Neural cell (in vitro differentiated cells): ENCODE data around the gene NYAP1. TPM values are rescaled to one million over a fixed set of nuclear protein-coding genes. Genes with fewer than 3 reads are reported as not detected.
"Not testable (repeated sequence)": the region's sequence is repeated elsewhere in the genome, so short reads cannot be mapped to it uniquely, and the experiment has no call there.

Source experiments
- H2AFZ ChIP-seq: fragments of 200-600, 300-800 bp; sonication (generic), shearing (Covaris generic); 2 replicates; pipeline ENCODE4 v1.6.0; 2014; ENCODE audit warnings: low read depth, mild to moderate bottlenecking, antibody characterized with exemption, low read length, moderate library complexity
- H3F3A ChIP-seq: fragments of 200-600 bp; shearing (Covaris generic); 2 replicates; pipeline ENCODE4 v1.6.1; 2016; ENCODE audit warnings: mild to moderate bottlenecking, moderate library complexity, mixed read lengths, antibody characterized with exemption, low read length; ENCODE audit not compliant: insufficient read depth, poor library complexity, severe bottlenecking
- H3K27ac ChIP-seq: fragments of 200-600, 300-800 bp; sonication (generic), shearing (Covaris generic); 2 replicates; pipeline ENCODE4 v1.5.1; 2014; ENCODE audit warnings: mild to moderate bottlenecking, low read length, moderate library complexity
- H3K27me3 ChIP-seq: fragments of 300-800, 200-600 bp; sonication (generic), shearing (Covaris generic); 2 replicates; pipeline ENCODE4 v1.6.0; 2014; ENCODE audit warnings: mild to moderate bottlenecking, low read depth, low read length, moderate library complexity; ENCODE audit not compliant: insufficient read depth
- H3K36me3 ChIP-seq: fragments of 300-800, 200-600 bp; sonication (generic), shearing (Covaris generic); 2 replicates; pipeline ENCODE4 v1.5.1; 2014; ENCODE audit warnings: mild to moderate bottlenecking, antibody characterized with exemption, low read length, moderate library complexity; ENCODE audit not compliant: insufficient read depth
- H3K4me2 ChIP-seq: fragments of 300-800, 200-600 bp; sonication (generic), shearing (Covaris generic); 2 replicates; pipeline ENCODE4 v1.6.0; 2014; ENCODE audit warnings: mild to moderate bottlenecking, low read length
- H3K4me3 ChIP-seq: fragments of 300-800, 200-600 bp; sonication (generic), shearing (Covaris generic); 2 replicates; pipeline ENCODE4 v1.5.1; 2014; ENCODE audit warnings: mild to moderate bottlenecking, low read length, moderate library complexity
- H3K79me2 ChIP-seq: fragments of 200-600 bp; shearing (Covaris generic); replicated peaks from 2 replicates; pipeline ENCODE4 v1.6.0; 2014; ENCODE audit warnings: mild to moderate bottlenecking, low read length, moderate library complexity; ENCODE audit not compliant: insufficient read depth
- H3K9ac ChIP-seq: fragments of 300-800, 200-600 bp; sonication (generic), shearing (Covaris generic); 2 replicates; pipeline ENCODE4 v1.6.1; 2016; ENCODE audit warnings: mild to moderate bottlenecking, low read length, mixed read lengths
- H3K9me2 ChIP-seq: fragments of 200-600 bp; shearing (Covaris generic); 2 replicates; pipeline ENCODE4 v1.6.1; 2016; ENCODE audit warnings: mild to moderate bottlenecking, low read length, mixed read lengths; ENCODE audit not compliant: insufficient read depth
- H3K9me3 ChIP-seq: fragments of 200-600, 300-800 bp; sonication (generic), shearing (Covaris generic); 2 replicates; pipeline ENCODE4 v1.6.1; 2016; ENCODE audit warnings: mild to moderate bottlenecking, mixed run types, low read length, moderate library complexity, mixed read lengths
- H4K20me1 ChIP-seq: fragments of 200-600 bp; shearing (Covaris generic); 2 replicates; pipeline ENCODE4 v1.6.1; 2016; ENCODE audit warnings: mild to moderate bottlenecking, mixed run types; ENCODE audit not compliant: insufficient read depth
- CTCF ChIP-seq: fragments of 450-650 bp; IDR thresholded peaks from 2 replicates; pipeline ENCODE4 v1.5.1; 2014; ENCODE audit warnings: antibody characterized with exemption, mild to moderate bottlenecking, moderate library complexity; ENCODE audit not compliant: poor library complexity, severe bottlenecking
- EP300 ChIP-seq: fragments of 450-650 bp; conservative IDR thresholded peaks from 2 replicates; pipeline ENCODE4 v1.6.1; 2014; ENCODE audit warnings: antibody characterized with exemption, mild to moderate bottlenecking, moderate library complexity; ENCODE audit not compliant: poor library complexity, severe bottlenecking
- EZH2 ChIP-seq: fragments of 200-600, 300-800 bp; shearing (Covaris generic), sonication (generic); IDR thresholded peaks from 2 replicates; pipeline ENCODE4 v1.6.1; 2014; ENCODE audit warnings: antibody characterized with exemption, low read length, borderline replicate concordance, mild to moderate bottlenecking; ENCODE audit not compliant: insufficient read depth, poor library complexity, severe bottlenecking
- MXI1 ChIP-seq: fragments of 450-650 bp; conservative IDR thresholded peaks from 2 replicates; pipeline ENCODE4 v1.6.1; 2014; ENCODE audit warnings: antibody characterized with exemption, mild to moderate bottlenecking; ENCODE audit not compliant: poor library complexity, severe bottlenecking
- POLR2AphosphoS5 ChIP-seq: IDR thresholded peaks from 2 replicates; pipeline ENCODE4 v1.6.1; 2012
- RAD21 ChIP-seq: fragments of 450-650 bp; conservative IDR thresholded peaks from 2 replicates; pipeline ENCODE4 v1.6.1; 2014; ENCODE audit warnings: antibody characterized with exemption, mild to moderate bottlenecking, moderate library complexity
- REST ChIP-seq: IDR thresholded peaks from 2 replicates; pipeline ENCODE4 v1.6.1; 2012; ENCODE audit warnings: borderline replicate concordance
- SMC3 ChIP-seq: fragments of 450-650 bp; conservative IDR thresholded peaks from 2 replicates; pipeline ENCODE4 v1.6.1; 2014; ENCODE audit warnings: antibody characterized with exemption, mild to moderate bottlenecking, moderate library complexity; ENCODE audit not compliant: poor library complexity
- polyA plus RNA-seq: library from polyadenylated mRNA; depleted of rRNA; stranded (reverse); fragments of >200 nt; gene quantifications from 2 replicates; pipeline ENCODE4 v1.2.3, GENCODE V29; 2014

NYAP1 gene
- polyA plus RNA-seq, 1 donor from 2014 or later = 70.1 TPM

DNA sequence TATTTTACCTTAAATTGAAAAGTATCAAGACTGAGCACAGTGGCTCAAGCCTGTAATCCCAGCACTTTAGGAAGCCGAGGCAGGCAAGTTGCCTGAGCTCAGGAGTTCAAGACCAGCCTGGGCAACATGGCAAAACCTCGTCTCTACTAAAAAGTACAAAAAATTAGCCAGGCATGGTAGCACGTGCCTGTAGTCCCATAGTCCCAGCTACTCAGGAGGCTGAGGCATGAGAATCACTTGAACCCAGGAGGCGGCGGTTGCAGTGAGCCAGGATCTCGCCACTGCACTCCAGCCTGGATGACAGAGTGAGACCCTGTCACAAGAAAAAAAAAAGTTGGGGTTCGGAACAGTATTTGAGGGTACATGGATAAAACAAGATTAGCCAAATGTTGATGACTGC lies 44.5 kb upstream of the NYAP1 start:
- not testable (repeated sequence) for H4K20me1 ChIP-seq, H3K9me2 ChIP-seq

DNA sequence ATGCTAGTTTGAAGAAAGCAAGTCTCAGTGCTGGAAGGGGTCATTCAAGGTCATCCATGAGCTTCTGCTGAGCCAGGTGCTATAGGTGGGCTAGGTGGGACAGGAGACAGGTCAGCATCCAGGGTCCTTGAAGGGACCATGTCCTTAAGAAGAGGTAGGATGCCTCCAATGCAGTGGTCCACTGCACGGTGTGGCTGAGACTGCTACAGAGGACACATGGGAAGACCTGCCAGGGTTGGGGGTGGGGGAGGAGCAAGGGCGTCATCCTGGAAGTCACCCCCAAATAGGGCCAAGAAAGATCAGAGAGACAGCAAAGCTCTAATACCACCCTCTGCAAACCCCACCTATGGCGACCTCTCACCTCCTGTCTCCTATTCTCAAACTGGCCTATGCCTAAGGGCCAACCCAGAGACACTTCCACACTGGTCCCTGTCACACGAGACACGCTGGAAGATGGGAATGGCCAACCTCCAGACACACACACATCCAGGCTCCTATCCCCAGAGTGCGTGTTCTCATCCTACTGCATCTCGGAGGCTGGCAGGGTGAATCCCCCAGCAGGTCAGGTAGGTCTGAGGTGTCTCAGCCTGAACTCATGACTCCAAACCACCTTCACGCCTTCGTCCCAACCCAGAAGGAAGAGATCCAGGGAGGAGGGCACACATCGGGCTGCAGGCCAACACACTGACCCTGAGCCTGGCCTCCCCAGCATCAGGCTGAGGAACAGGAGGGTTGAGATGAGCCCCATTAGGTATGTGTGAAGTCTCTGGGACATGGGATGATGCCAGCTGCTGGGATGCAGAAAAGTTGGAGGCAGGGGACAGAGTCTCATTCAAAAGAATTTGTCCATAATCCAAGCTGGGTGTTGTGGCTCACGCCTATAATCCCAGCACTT lies 41.8 kb upstream of the NYAP1 start:
- Histone ChIP-seq H3K4me3 (no peak overlapping the region), H3K79me2 (no peaks in the 10 kb centered on the region), H3F3A (no peaks in the 10 kb centered on the region), H3K27me3 (no peaks in the 10 kb centered on the region), H3K36me3 (no peaks in the 10 kb centered on the region), H3K4me2 (no peak overlapping the region), H3K27ac (no peak overlapping the region), H3K9me3 (no peaks in the 10 kb centered on the region), H4K20me1 (no peaks in the 10 kb centered on the region), H3K9me2 (no peaks in the 10 kb centered on the region), H3K9ac (no peak overlapping the region), H2AFZ (no peak overlapping the region)
- TF ChIP-seq SMC3 (no peak), MXI1 (no peak), EZH2 (no peak), EP300 (no peak), POLR2AphosphoS5 (no peak), RAD21 (no peak), REST (no peak), CTCF (no peak)

More for the DNA sequence above, 44.5 kb upstream of the NYAP1 start:
- H2AFZ ChIP-seq, H3K36me3 ChIP-seq, H3K9me3 ChIP-seq, H3F3A ChIP-seq, H3K27me3 ChIP-seq, H3K27ac ChIP-seq, H3K9ac ChIP-seq, H3K4me3 ChIP-seq, H3K4me2 ChIP-seq, H3K79me2 ChIP-seq: not testable (repeated sequence)
